Measurements from ENCODE around the gene TOMM7. TPM values are rescaled to one million over a fixed set of nuclear protein-coding genes. Genes with fewer than 3 reads are reported as not detected.
"Not testable (repeated sequence)": the region's sequence is repeated elsewhere in the genome, so short reads cannot be mapped to it uniquely, and the experiment has no call there.

The TOMM7 gene
- total RNA-seq, 1 experiment from 2014 or later, result 170 TPM

DNA sequence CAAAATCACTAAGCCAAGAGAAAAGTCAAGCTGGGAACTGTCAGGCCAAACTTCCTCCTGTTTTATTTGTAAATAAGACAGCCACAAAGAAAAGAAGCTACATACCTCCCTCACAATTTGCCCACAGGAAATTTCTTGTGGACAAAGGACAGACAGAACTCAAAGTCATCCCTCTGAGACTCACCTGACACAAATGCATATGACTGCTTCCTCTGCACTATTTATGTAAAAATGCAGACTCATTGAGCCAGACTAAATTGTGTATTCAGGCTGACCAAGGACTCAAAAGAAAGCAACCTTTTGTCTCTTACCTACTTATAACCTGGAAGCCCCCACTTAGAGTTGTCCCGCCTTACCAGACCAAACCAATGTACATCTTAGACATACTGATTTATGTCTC lies 11.8 kb downstream of the TOMM7 start:
- H3K9ac ChIP-seq (ENCODE audit: low read length), result no peak overlapping the region
- H3K4me2 ChIP-seq (ENCODE audit: low read depth, low read length, poor library complexity, severe bottlenecking), result no peak overlapping the region
- H4K20me1 ChIP-seq (ENCODE audit: insufficient read depth, low read depth, low read length), result no peaks in the 10 kb centered on the region
- H3K36me3 ChIP-seq (ENCODE audit: insufficient read depth, low read length), result peaks cover 5% of the 10 kb centered on the region; the same call in 1 of the 2 replicates
- no peak overlapping the region for H2AFZ ChIP-seq (ENCODE audit: low read length)
- H3K9me3 ChIP-seq (ENCODE audit: low read length), result no peaks in the 10 kb centered on the region
- DNase-seq, result no peak
- H3K4me1 ChIP-seq (ENCODE audit: low read length), result no peaks in the 10 kb centered on the region
- H3K79me2 ChIP-seq (ENCODE audit: low read length), result no peaks in the 10 kb centered on the region
- no peak overlapping the region for H3K27ac ChIP-seq (ENCODE audit: low read length)
- no peaks in the 10 kb centered on the region for H3K27me3 ChIP-seq (ENCODE audit: low read length)
- no peaks in the 10 kb centered on the region for H3K9me2 ChIP-seq (replicated peaks; ENCODE audit: insufficient read depth, low read length)
- no peak overlapping the region for H3K4me3 ChIP-seq (ENCODE audit: low read length)

DNA sequence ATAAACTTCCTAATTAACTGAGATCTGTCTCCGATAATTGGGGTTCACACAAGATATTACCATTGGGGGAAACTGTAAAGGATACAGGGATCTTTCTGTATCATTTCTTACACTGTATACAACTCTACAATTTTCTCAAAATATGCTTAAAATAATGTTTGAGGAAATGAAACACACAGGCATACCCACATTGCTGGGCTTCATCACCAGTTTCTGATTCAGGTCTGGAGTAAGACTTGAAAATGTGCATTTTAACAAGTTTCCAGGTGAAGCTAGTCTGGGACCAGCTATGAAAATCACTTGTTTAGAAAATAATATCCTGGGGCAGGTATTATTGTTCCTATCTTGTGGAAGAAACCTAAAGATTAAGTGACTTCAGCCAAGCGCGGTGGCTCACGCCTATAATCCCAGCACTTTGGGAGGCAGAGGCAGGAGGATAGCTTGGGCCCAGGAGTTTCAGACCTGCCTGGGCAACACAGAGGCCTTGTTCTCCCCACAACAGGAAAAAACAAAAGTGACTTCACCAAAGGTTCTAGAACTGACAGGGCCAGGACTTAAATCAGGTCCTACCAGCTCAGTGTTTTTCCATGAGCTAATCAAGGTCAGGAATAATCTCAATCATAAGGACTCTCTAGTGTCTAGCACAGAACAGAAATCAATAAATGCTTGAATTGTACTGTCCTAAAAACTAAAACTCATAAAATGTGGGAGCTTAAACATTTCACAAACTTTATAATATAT lies 12.6 kb downstream of the TOMM7 start:
- peaks cover 5% of the 10 kb centered on the region; the same call in 1 of the 2 replicates for H3K36me3 ChIP-seq (ENCODE audit: insufficient read depth, low read length)
- no peak overlapping the region for H3K9ac ChIP-seq (ENCODE audit: low read length)
- H3K27ac ChIP-seq (ENCODE audit: low read length), result no peak overlapping the region

DNA sequence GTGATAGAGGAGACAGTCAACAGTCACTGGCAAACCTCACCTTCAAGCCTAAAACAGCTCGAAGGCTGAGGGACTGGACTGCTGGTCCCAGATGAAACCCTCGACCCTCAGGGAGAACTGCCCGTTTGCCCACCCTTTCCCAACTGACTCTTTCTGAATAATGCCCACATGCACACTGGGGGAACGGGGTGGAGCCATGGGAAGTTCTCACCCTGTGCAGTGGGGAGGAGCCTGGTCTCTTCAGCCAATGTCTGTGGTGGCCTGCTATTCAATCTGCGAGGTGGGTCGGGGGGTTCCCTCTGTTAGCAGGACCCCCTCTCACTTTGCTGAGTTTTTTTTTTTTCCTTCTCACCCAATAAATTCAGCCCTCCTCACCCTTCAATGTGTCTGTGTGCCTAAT lies 14.5 kb downstream of the TOMM7 start:
- H3K9me3 ChIP-seq (ENCODE audit: low read length), result no peaks in the 10 kb centered on the region
- no peak for DNase-seq
- H3K4me1 ChIP-seq (ENCODE audit: low read length), result no peaks in the 10 kb centered on the region
- no peaks in the 10 kb centered on the region for H3K27me3 ChIP-seq (ENCODE audit: low read length)
- H3K4me2 ChIP-seq (ENCODE audit: low read depth, low read length, poor library complexity, severe bottlenecking), result no peak overlapping the region
- no peak overlapping the region for H3K4me3 ChIP-seq (ENCODE audit: low read length)
- H2AFZ ChIP-seq (ENCODE audit: low read length), result no peak overlapping the region
- no peaks in the 10 kb centered on the region for H3K79me2 ChIP-seq (ENCODE audit: low read length)
- H4K20me1 ChIP-seq (ENCODE audit: insufficient read depth, low read depth, low read length), result no peaks in the 10 kb centered on the region
- no peak overlapping the region for H3K27ac ChIP-seq (ENCODE audit: low read length)
- H3K9ac ChIP-seq (ENCODE audit: low read length), result no peak overlapping the region
- H3K9me2 ChIP-seq (replicated peaks; ENCODE audit: insufficient read depth, low read length), result no peaks in the 10 kb centered on the region
- H3K36me3 ChIP-seq (ENCODE audit: insufficient read depth, low read length), result peaks cover 5% of the 10 kb centered on the region; the same call in 1 of the 2 replicates

More for the DNA sequence above, 12.6 kb downstream of the TOMM7 start:
- H3K27me3 ChIP-seq (ENCODE audit: low read length), result no peaks in the 10 kb centered on the region
- H3K79me2 ChIP-seq (ENCODE audit: low read length), result no peaks in the 10 kb centered on the region
- no peak overlapping the region for H3K4me3 ChIP-seq (ENCODE audit: low read length)
- H3K4me2 ChIP-seq (ENCODE audit: low read depth, low read length, poor library complexity, severe bottlenecking), result no peak overlapping the region
- H4K20me1 ChIP-seq (ENCODE audit: insufficient read depth, low read depth, low read length), result no peaks in the 10 kb centered on the region
- no peaks in the 10 kb centered on the region for H3K4me1 ChIP-seq (ENCODE audit: low read length)
- H3K9me3 ChIP-seq (ENCODE audit: low read length), result no peaks in the 10 kb centered on the region
- H3K9me2 ChIP-seq (replicated peaks; ENCODE audit: insufficient read depth, low read length), result no peaks in the 10 kb centered on the region
- no peak for DNase-seq
- no peak overlapping the region for H2AFZ ChIP-seq (ENCODE audit: low read length)

- DNase-seq, result no peak
- no peaks in the 10 kb centered on the region for H3K79me2 ChIP-seq (ENCODE audit: low read length)
- H3K4me2 ChIP-seq (ENCODE audit: low read depth, low read length, poor library complexity, severe bottlenecking), result no peak overlapping the region
- no peaks in the 10 kb centered on the region for H4K20me1 ChIP-seq (ENCODE audit: insufficient read depth, low read depth, low read length)
- H3K9me3 ChIP-seq (ENCODE audit: low read length), result no peaks in the 10 kb centered on the region
- no peak overlapping the region for H3K27ac ChIP-seq (ENCODE audit: low read length)
- no peaks in the 10 kb centered on the region for H3K4me1 ChIP-seq (ENCODE audit: low read length)
- no peak overlapping the region for H3K4me3 ChIP-seq (ENCODE audit: low read length)
- H3K36me3 ChIP-seq (ENCODE audit: insufficient read depth, low read length), result no peaks in the 10 kb centered on the region
- no peak overlapping the region for H2AFZ ChIP-seq (ENCODE audit: low read length)
- H3K9ac ChIP-seq (ENCODE audit: low read length), result no peak overlapping the region
- no peaks in the 10 kb centered on the region for H3K9me2 ChIP-seq (replicated peaks; ENCODE audit: insufficient read depth, low read length)
- H3K27me3 ChIP-seq (ENCODE audit: low read length), result no peaks in the 10 kb centered on the region
These were observed 15.9 kb downstream of the TOMM7 start for GRCh38 chr7:22806752-22807151.

DNA sequence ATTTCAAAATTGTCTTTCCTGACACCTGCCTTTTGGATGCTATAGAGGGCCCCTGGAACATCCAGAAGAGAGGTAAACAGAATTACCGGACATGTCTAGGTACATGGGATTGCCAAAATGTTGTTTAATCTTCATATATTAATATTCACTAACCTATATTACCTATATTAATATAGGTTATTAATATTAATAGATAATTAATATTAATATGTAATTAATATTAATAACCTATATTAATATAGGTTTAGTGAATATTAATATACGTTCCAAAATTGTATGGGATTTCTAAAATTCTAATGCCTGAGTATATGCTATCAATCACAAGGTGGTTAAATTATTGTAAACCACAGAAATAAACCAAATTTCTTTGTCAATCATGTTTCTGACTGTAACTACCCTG lies 17.4 kb downstream of the TOMM7 start:
- H3K4me1 ChIP-seq (ENCODE audit: low read length), result no peaks in the 10 kb centered on the region
- H3K36me3 ChIP-seq (ENCODE audit: insufficient read depth, low read length), result no peaks in the 10 kb centered on the region
- H3K27ac ChIP-seq (ENCODE audit: low read length), result no peak overlapping the region
- no peak overlapping the region for H3K9ac ChIP-seq (ENCODE audit: low read length)
- H3K9me2 ChIP-seq (replicated peaks; ENCODE audit: insufficient read depth, low read length), result no peaks in the 10 kb centered on the region
- H2AFZ ChIP-seq (ENCODE audit: low read length), result no peak overlapping the region
- H3K4me3 ChIP-seq (ENCODE audit: low read length), result no peak overlapping the region
- no peak for DNase-seq
- no peaks in the 10 kb centered on the region for H3K9me3 ChIP-seq (ENCODE audit: low read length)
- no peaks in the 10 kb centered on the region for H3K79me2 ChIP-seq (ENCODE audit: low read length)
- no peaks in the 10 kb centered on the region for H3K27me3 ChIP-seq (ENCODE audit: low read length)
- no peaks in the 10 kb centered on the region for H4K20me1 ChIP-seq (ENCODE audit: insufficient read depth, low read depth, low read length)
- no peak overlapping the region for H3K4me2 ChIP-seq (ENCODE audit: low read depth, low read length, poor library complexity, severe bottlenecking)

DNA sequence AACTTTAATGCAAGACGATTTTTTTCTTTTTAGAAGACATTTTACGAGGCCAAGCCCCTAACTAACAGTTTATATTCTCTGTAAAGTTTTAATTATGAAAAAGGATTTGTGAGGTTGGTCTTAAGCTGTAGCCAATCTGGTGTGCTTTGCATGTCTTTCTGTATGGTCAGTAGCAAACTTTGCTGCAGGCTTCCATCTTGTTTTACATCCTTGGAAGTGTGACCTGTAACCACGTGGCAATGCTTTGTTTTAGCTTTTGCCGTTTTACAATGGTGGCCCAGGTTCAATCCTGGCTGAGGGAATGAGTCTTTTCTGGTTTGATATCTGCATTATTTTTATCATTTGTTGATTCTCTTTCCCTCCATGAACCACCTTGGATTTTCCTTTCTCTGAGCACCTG lies 19.8 kb downstream of the TOMM7 start:
- H3K9me2 ChIP-seq (replicated peaks; ENCODE audit: insufficient read depth, low read length); H3K27me3 ChIP-seq (ENCODE audit: low read length); H2AFZ ChIP-seq (ENCODE audit: low read length); H3K4me1 ChIP-seq (ENCODE audit: low read length); H3K27ac ChIP-seq (ENCODE audit: low read length); H3K4me3 ChIP-seq (ENCODE audit: low read length); H3K9me3 ChIP-seq (ENCODE audit: low read length); H4K20me1 ChIP-seq (ENCODE audit: insufficient read depth, low read depth, low read length); H3K79me2 ChIP-seq (ENCODE audit: low read length); H3K4me2 ChIP-seq (ENCODE audit: low read depth, low read length, poor library complexity, severe bottlenecking); H3K9ac ChIP-seq (ENCODE audit: low read length); H3K36me3 ChIP-seq (ENCODE audit: insufficient read depth, low read length); DNase-seq: not testable (repeated sequence)

DNA sequence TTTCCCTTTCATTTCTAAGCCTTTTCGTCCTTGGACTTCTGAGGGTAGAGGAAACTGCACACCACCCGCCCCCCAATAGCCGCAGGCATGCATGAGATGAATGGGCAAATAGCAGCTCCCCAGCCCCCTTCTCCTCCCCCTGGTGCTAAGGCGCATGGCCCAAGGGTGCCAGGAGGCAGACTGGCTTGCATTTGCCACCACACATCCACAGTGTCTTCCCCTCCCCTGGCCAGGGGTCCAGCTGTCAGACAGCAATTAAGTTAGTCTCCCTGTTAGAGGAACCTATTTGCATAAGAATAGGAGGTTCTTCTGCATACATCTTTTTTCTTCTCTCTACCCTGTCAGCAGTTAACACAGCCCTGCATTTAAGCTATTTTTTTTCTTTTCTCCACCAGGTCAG lies 20.2 kb downstream of the TOMM7 start:
- Histone ChIP-seq H3K27me3 (ENCODE audit: low read length) (no peaks in the 10 kb centered on the region), H3K9me3 (ENCODE audit: low read length) (no peaks in the 10 kb centered on the region), H4K20me1 (ENCODE audit: insufficient read depth, low read depth, low read length) (no peaks in the 10 kb centered on the region), H3K4me3 (ENCODE audit: low read length) (no peak overlapping the region), H3K27ac (ENCODE audit: low read length) (no peak overlapping the region), H3K4me1 (ENCODE audit: low read length) (no peaks in the 10 kb centered on the region), H3K4me2 (ENCODE audit: low read depth, low read length, poor library complexity, severe bottlenecking) (no peak overlapping the region), H3K9ac (ENCODE audit: low read length) (no peak overlapping the region), H3K36me3 (ENCODE audit: insufficient read depth, low read length) (no peaks in the 10 kb centered on the region), H3K79me2 (ENCODE audit: low read length) (no peaks in the 10 kb centered on the region), H3K9me2 (replicated peaks; ENCODE audit: insufficient read depth, low read length) (no peaks in the 10 kb centered on the region), H2AFZ (ENCODE audit: low read length) (no peak overlapping the region)
- no peak for DNase-seq

DNA sequence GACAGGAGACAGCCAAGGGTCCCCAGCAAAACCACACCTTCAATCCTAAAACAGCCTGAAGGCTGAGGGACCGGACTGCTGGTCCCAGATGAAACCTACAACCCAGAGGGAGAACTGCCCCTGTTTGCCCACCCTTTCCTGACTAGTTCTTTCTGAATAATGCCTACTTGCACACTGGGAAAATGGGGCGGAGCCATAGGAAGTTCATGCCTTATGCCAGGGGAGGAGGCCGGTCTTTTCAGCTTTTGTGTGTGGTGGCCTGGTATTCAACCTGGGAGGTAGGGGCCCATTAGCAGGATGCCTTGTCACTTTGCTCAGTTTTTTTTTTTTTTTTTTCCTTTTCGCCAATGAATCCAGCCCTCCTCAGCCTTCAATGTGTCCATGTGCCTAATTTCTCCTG lies 20.7 kb downstream of the TOMM7 start:
- no peak overlapping the region for H3K9ac ChIP-seq (ENCODE audit: low read length)

More for the DNA sequence above, 20.7 kb downstream of the TOMM7 start:
- Histone ChIP-seq H3K9me2 (replicated peaks; ENCODE audit: insufficient read depth, low read length) (no peaks in the 10 kb centered on the region), H3K4me2 (ENCODE audit: low read depth, low read length, poor library complexity, severe bottlenecking) (no peak overlapping the region), H3K4me1 (ENCODE audit: low read length) (no peaks in the 10 kb centered on the region), H3K36me3 (ENCODE audit: insufficient read depth, low read length) (no peaks in the 10 kb centered on the region), H2AFZ (ENCODE audit: low read length) (no peak overlapping the region), H3K79me2 (ENCODE audit: low read length) (no peaks in the 10 kb centered on the region), H4K20me1 (ENCODE audit: insufficient read depth, low read depth, low read length) (no peaks in the 10 kb centered on the region), H3K4me3 (ENCODE audit: low read length) (no peak overlapping the region), H3K27ac (ENCODE audit: low read length) (no peak overlapping the region), H3K27me3 (ENCODE audit: low read length) (no peaks in the 10 kb centered on the region), H3K9me3 (ENCODE audit: low read length) (no peaks in the 10 kb centered on the region)
- DNase-seq, result no peak
